Naive B cell (primary cell): ENCODE measurements around the gene NAV2. TPM values are rescaled to one million over a fixed set of nuclear protein-coding genes. Genes with fewer than 3 reads are reported as not detected.
"Not testable (repeated sequence)": the region's sequence is repeated elsewhere in the genome, so short reads cannot be mapped to it uniquely, and the experiment has no call there.

Source experiments
- ATAC-seq, 2 donors: fragments of 150-1000 bp; cut with Tn5 transposase; 2 replicates each; pipeline ENCODE4 v1.10.0; 2021; ENCODE audit warnings: low read depth in 2 of 2, mild to moderate bottlenecking in 2 of 2, moderate library complexity in 2 of 2
- DNase-seq: peaks from one replicate; pipeline ENCODE4 v3.0.0; 2022
- H3K27ac Mint-ChIP-seq, 6 donors: one replicate each; pipeline ENCODE4 v1.8.0; 2020 to 2022; ENCODE audit warnings: mild to moderate bottlenecking in 6 of 6, mixed read lengths in 6 of 6, moderate library complexity in 5 of 6, inconsistent platforms in 2 of 6
- H3K27me3 Mint-ChIP-seq, 3 donors: one replicate each; pipeline ENCODE4 v1.8.0; 2021 to 2022; ENCODE audit warnings: mixed read lengths in 3 of 3, mild to moderate bottlenecking in 1 of 3
- H3K36me3 Mint-ChIP-seq, 2 donors: one replicate each; pipeline ENCODE4 v1.8.0; 2020 to 2022; ENCODE audit warnings: mixed read lengths in 2 of 2, inconsistent platforms in 1 of 2, mild to moderate bottlenecking in 1 of 2
- H3K4me1 Mint-ChIP-seq, 3 donors: one replicate each; pipeline ENCODE4 v1.8.0; 2020 to 2022; ENCODE audit warnings: mixed read lengths in 3 of 3, inconsistent platforms in 1 of 3, mild to moderate bottlenecking in 1 of 3, moderate library complexity in 1 of 3
- H3K4me3 Mint-ChIP-seq, 8 donors: one replicate each; pipeline ENCODE4 v1.8.0; 2020 to 2022; ENCODE audit warnings: mild to moderate bottlenecking in 8 of 8, mixed read lengths in 8 of 8, moderate library complexity in 8 of 8, inconsistent platforms in 2 of 8
- H3K9me3 Mint-ChIP-seq, 7 donors: one replicate each; pipeline ENCODE4 v1.8.0; 2020 to 2022; ENCODE audit warnings: mixed read lengths in 7 of 7, mild to moderate bottlenecking in 5 of 7, inconsistent platforms in 2 of 7, moderate library complexity in 1 of 7
- polyA plus RNA-seq, 6 donors: library from polyadenylated mRNA; unstranded; fragments of 300-500 nt; fragmentation: Illumina TruSeq; gene quantifications; one replicate each; pipeline ENCODE4 v1.2.3, GENCODE V29; 2021; ENCODE audit warnings: low read depth in 6 of 6

NAV2 gene
- polyA plus RNA-seq, 6 donors from 2014 or later, result 0.90 to 3.2 (median 0.94) TPM; not detected in 3

- DNase-seq, H3K4me3 Mint-ChIP-seq, H3K27ac Mint-ChIP-seq, H3K27me3 Mint-ChIP-seq, H3K36me3 Mint-ChIP-seq, ATAC-seq, H3K4me1 Mint-ChIP-seq, H3K9me3 Mint-ChIP-seq: not testable (repeated sequence)
Observed at GRCh38 chr11:20006618-20007017, 294.0 kb downstream of the NAV2 start.

DNA sequence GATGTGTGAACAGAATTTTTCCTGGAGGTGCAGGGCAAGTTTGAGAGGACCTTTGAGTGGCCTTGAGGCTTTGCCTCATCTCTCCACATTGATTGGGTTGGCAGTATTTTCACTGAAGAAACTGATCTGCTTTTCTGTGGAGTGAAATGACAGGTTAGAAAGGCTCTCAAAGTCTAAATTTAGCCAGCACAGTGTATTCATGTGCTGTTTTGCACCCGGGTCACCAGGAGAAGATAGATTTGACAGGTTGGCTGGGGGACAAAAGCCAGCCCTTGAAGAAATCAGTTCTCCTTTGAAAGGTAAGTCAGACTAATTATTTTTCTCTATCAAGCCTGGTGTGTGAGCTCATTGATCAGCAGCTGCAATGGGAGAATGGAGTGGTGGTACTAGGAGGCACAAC is 294.7 kb downstream of the NAV2 start:
- ATAC-seq (no peak), DNase-seq (no peak)
- Mint-ChIP-seq H3K4me3 (no peak overlapping the region), H3K9me3 (no peaks in the 10 kb centered on the region), H3K27ac (no peak overlapping the region), H3K27me3 (no peaks in the 10 kb centered on the region), H3K36me3 (no peaks in the 10 kb centered on the region), H3K4me1 (no peaks in the 10 kb centered on the region)

DNA sequence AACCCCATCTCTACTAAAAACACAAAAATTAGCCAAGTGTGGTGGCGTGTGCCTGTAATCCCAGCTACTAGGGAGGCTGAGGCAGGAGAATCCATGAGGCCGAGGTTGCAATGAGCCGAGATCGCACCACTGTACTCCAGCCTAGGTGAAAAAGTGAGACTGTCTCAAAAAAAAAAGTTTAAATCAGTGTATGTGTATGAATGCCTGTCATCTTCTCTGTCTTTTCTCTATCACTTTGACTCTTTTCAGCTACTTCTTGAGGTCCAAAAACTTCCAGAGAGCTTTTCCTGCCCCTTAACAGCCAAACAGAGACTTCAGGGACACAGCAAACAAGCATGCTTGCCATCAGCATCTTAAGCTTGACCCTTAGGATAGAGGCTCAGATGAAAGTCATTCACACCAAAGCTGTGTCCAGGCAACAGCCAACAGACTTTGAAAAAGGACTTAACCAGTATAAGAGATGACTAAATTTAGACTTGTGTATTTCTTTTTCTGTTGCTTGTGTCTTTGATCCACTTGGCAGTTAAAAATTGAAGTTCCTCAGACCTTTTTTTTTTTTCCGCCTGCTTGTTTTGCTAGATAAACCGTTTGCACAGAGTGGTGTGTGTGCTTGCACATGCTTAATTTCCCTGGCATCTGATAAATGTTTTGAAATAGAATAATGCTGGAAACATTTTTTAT is 295.7 kb downstream of the NAV2 start:
- H3K27me3 Mint-ChIP-seq, result no peaks in the 10 kb centered on the region
- H3K9me3 Mint-ChIP-seq, result no peaks in the 10 kb centered on the region
- ATAC-seq (no peak), DNase-seq (no peak)
- H3K27ac Mint-ChIP-seq, result peak overlapping the region in 1 of 6 donors; percentile 13
- H3K36me3 Mint-ChIP-seq, result no peaks in the 10 kb centered on the region
- no peaks in the 10 kb centered on the region for H3K4me1 Mint-ChIP-seq
- no peak overlapping the region for H3K4me3 Mint-ChIP-seq

DNA sequence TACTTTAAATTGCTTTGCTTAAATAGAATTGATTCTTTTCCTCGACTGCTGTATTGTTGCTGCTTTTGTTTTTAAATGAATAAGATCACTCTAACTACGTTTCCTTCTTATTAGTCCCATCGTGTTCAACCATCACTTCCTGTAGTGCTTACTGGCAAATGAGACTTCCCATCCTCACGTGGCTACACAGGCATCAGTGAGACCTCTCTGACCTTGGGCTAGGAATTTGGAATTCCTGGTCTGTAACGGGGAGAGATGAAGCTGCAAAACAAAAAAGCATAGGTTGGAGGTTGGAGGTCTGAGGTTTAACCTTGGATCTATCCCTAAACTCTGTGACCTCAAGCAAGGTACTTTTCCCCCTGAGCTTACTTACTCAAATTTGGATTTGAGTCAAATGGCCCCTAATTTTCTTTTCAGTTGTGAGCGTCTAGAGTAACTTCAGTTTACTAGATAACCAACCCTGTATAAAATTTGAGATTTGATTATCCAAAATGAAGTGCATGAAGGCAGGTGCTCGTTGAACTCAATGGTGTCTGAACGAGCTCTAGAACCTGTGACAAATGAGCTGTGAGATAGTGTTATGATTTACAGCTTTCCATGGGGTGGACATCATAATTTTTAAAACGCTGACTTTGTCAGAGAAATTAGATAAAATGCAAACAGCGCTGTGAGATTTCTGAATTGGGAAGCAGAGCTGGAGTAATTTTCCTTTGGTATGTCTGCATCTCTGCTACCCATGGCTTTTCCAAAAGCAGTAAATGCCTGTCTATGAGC is 296.4 kb downstream of the NAV2 start:
- H3K27me3 Mint-ChIP-seq, result no peaks in the 10 kb centered on the region
- DNase-seq (no peak), ATAC-seq (no peak)
- H3K4me3 Mint-ChIP-seq, result no peak overlapping the region
- H3K9me3 Mint-ChIP-seq, result no peaks in the 10 kb centered on the region
- H3K4me1 Mint-ChIP-seq, result peaks cover 0 to 1% (median 0%) of the 10 kb centered on the region in 3 donors
- no peaks in the 10 kb centered on the region for H3K36me3 Mint-ChIP-seq
- no peak overlapping the region for H3K27ac Mint-ChIP-seq

DNA sequence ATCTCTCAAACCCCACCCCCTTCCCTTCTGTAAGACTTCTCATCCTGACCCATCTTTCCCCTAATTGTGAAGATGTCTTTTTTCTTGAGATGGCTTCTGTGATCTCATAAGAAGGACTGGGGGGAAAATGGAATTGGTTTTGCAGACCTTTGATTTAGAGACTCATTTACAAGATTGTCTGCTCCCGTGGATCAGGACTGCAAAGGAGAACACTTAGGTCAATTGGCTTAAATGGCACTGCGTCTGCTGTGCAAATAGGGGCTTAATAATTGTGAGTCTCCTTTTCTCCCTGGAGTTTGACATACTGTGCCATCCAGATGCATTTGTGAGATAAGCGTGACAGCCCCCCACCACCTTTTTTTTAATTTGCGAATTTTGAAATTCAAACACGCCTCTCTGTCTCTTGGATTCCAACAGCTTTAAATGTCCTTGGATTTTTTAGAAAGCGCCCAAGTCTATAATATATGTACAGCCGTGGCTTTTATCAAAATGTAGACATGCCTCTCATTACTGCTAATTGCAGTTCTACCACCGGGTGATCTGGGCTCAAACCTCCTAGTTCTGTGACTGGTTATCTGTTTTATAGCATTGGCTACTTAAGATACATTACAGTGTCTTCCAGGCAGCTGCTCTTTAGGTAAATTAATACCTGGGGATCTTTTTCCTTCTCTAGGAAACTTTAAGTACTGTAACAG is 297.7 kb downstream of the NAV2 start:
- H3K4me3 Mint-ChIP-seq, result no peak overlapping the region
- no peaks in the 10 kb centered on the region for H3K36me3 Mint-ChIP-seq
- H3K9me3 Mint-ChIP-seq, result no peaks in the 10 kb centered on the region

DNA sequence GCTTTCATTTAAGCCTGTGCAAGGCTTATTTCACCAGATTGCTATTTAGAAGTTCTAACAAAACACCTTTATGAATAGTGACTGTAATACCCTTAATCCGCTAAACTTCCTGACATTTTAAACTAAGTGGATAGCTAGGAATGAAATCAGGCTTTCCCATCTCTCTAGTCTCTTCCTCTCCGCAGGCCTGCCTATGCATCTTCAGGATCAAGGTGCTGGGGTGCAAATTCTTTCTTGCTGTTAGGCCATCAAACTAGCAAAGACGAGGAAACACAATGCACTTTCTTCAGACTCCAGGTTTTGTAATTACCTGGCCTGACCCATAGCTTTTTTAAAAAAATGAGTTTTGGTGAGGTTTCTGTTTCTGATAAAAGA is 298.2 kb downstream of the NAV2 start:
- H3K27ac Mint-ChIP-seq, result no peak overlapping the region
- peaks cover 0 to 2% (median 0%) of the 10 kb centered on the region in 3 donors for H3K4me1 Mint-ChIP-seq
- no peak for DNase-seq
- no peaks in the 10 kb centered on the region for H3K9me3 Mint-ChIP-seq
- H3K27me3 Mint-ChIP-seq, result no peaks in the 10 kb centered on the region
- H3K36me3 Mint-ChIP-seq, result no peaks in the 10 kb centered on the region
- H3K4me3 Mint-ChIP-seq, result no peak overlapping the region
- no peak for ATAC-seq

More for the DNA sequence above, 297.7 kb downstream of the NAV2 start:
- Mint-ChIP-seq H3K4me1 (peaks cover 0 to 2% (median 0%) of the 10 kb centered on the region in 3 donors), H3K27ac (no peak overlapping the region), H3K27me3 (no peaks in the 10 kb centered on the region)
- ATAC-seq, result no peak
- DNase-seq, result no peak

GRCh38 chr11:20011307-20011951 is 298.8 kb downstream of the NAV2 start:
- Mint-ChIP-seq H3K27ac (no peak overlapping the region), H3K4me3 (no peak overlapping the region), H3K4me1 (peaks cover 0 to 2% (median 0%) of the 10 kb centered on the region in 3 donors), H3K9me3 (no peaks in the 10 kb centered on the region), H3K36me3 (no peaks in the 10 kb centered on the region), H3K27me3 (no peaks in the 10 kb centered on the region)
- ATAC-seq, result no peak
- DNase-seq, result no peak

DNA sequence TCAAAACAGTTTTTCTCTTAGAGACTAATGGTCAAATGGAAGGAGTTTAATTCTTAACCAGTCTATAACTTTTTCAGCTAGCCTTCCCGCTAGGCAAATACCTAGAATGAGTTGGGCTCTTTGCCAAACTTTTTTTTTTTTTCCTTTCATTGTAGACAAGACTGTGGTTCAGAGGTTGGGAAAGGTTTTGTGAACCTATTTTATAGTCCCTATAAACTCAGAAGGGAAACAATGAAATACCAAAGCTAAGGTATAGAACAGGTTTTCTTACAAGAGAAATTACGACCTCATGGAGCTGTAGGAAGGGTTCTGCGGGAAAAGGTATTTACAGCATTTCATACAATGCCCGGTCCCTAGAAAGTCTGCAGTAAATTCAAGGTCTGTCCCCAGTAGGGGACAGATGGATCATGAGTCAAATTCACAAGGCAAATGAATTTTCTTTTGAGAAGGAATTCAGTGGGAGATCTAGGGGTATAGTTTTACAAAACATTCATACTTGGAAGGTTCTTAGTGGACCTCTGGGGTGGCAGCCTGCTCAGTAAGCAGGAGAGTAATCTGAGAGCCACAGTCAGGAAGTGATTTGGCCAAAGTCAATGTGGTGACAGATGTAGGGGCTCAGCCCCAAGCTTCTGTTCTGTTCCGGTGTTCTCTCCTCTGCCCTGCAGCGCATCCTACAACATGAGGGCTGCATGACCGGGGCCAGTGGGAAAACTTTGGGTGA is 300.9 kb downstream of the NAV2 start:
- H3K36me3 Mint-ChIP-seq, result no peaks in the 10 kb centered on the region
- H3K27me3 Mint-ChIP-seq, result no peaks in the 10 kb centered on the region
- DNase-seq (no peak), ATAC-seq (no peak)
- H3K4me3 Mint-ChIP-seq, result no peak overlapping the region
- no peaks in the 10 kb centered on the region for H3K9me3 Mint-ChIP-seq
- no peak overlapping the region for H3K27ac Mint-ChIP-seq
- H3K4me1 Mint-ChIP-seq, result peaks cover 0 to 2% (median 0%) of the 10 kb centered on the region in 3 donors

DNA sequence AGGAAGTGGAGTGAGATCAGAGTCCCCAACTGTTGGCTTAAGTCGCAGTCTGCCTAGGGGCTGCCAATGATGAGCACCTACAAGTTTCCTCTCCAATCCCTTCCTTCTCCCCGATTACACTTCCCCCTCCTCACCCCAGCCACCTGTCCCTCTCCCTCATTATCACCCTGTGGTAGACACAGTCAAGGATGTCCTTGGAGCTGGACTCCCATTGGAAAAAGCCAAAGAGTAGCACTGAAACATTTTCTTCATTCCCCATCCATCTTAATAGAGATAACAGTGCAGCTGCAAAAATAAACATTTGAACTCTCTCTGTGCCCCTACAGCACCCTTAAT is 301.4 kb downstream of the NAV2 start:
- Mint-ChIP-seq H3K27me3 (no peaks in the 10 kb centered on the region), H3K36me3 (no peaks in the 10 kb centered on the region), H3K4me3 (no peak overlapping the region), H3K9me3 (no peaks in the 10 kb centered on the region), H3K4me1 (peaks cover 0 to 2% (median 0%) of the 10 kb centered on the region in 3 donors), H3K27ac (no peak overlapping the region)
- no peak for ATAC-seq
- no peak for DNase-seq

- Mint-ChIP-seq H3K27ac (no peak overlapping the region), H3K9me3 (no peaks in the 10 kb centered on the region), H3K4me3 (no peak overlapping the region), H3K36me3 (no peaks in the 10 kb centered on the region), H3K27me3 (no peaks in the 10 kb centered on the region), H3K4me1 (peaks cover 0 to 2% (median 0%) of the 10 kb centered on the region in 3 donors)
- no peak for DNase-seq
- ATAC-seq, result no peak
Observed at GRCh38 chr11:20015101-20015500, 302.5 kb downstream of the NAV2 start.

DNA sequence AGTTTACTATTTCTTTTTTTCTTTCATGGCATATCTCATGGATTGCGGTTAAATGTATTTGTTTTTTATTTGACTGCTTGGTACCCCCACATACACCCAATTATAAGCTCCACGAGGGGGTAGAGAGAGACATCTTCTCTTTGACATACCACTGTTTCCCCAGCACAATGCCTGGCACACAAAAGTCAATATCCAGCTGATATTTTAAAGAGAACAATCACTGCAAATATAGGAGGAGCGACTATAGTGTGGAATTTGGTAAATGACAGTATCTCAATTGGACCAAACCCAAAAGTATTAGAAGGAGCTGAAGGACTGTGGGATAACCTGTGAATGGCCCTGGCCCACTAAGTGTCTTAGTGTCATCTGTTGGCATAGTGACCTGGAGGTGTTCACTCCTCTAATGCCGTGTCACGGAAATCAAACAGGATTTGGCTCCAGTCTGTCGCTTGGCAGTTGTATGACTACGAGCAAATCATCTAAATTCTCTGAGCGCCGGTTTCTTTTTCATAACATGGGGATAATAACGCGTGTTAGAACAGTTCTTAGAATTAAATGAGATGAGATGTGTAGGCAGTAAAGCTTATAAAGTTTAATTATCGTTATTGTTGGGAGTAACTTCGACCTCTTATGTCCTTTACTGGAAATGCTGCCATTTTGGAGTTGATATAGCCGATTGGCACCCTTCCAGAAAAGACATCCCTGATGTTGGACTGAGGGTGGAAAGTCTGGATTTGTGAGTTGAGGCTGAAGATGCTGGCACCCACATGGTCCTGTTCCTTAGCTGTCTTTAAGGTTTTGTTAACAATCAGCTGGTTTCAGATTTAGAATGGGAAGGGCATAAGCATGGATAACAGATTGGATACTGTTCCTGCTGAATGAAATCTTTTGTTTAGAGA is 303.1 kb downstream of the NAV2 start:
- H3K27me3 Mint-ChIP-seq, result no peaks in the 10 kb centered on the region
- H3K4me3 Mint-ChIP-seq, result no peak overlapping the region
- DNase-seq, result no peak
- H3K4me1 Mint-ChIP-seq, result peaks cover 0 to 2% (median 0%) of the 10 kb centered on the region in 3 donors
- ATAC-seq, result no peak
- peak overlapping the region in 1 of 6 donors; percentile 35 for H3K27ac Mint-ChIP-seq
- no peaks in the 10 kb centered on the region for H3K9me3 Mint-ChIP-seq
- H3K36me3 Mint-ChIP-seq, result no peaks in the 10 kb centered on the region

- no peak overlapping the region for H3K4me3 Mint-ChIP-seq
- H3K9me3 Mint-ChIP-seq, result no peaks in the 10 kb centered on the region
- ATAC-seq (no peak), DNase-seq (no peak)
- no peak overlapping the region for H3K27ac Mint-ChIP-seq
- no peaks in the 10 kb centered on the region for H3K27me3 Mint-ChIP-seq
- H3K36me3 Mint-ChIP-seq, result no peaks in the 10 kb centered on the region
- H3K4me1 Mint-ChIP-seq, result peaks cover 0 to 2% (median 0%) of the 10 kb centered on the region in 3 donors
Observed at GRCh38 chr11:20016526-20016925, 303.9 kb downstream of the NAV2 start.
